Gastrocnemius medialis (tissue), 4 donors: ENCODE results near the gene APEH.

ENCODE experiments used
- POLR2A ChIP-seq, 2 donors: fragments of 450-650 bp; IDR thresholded peaks; one replicate each; pipeline ENCODE4 v1.6.1; 2017; ENCODE audit warnings: antibody characterized with exemption in 2 of 2, mild to moderate bottlenecking in 2 of 2, moderate library complexity in 2 of 2
- TF ChIP-seq, protein P1 (sequence below), 5 experiments: fragments of 450-650 bp in 3 of 5; fragments of 200-600 bp in 2 of 5; sonication (generic) in 2 of 5; IDR thresholded peaks in 4 of 5; conservative IDR thresholded peaks in 1 of 5; 1 replicate in 4 of 5; 2 replicates in 1 of 5; pipeline ENCODE4 v1.5.1; 2016 to 2019; ENCODE audit warnings: antibody characterized with exemption in 5 of 5, mild to moderate bottlenecking in 3 of 5, moderate library complexity in 3 of 5

DNA sequence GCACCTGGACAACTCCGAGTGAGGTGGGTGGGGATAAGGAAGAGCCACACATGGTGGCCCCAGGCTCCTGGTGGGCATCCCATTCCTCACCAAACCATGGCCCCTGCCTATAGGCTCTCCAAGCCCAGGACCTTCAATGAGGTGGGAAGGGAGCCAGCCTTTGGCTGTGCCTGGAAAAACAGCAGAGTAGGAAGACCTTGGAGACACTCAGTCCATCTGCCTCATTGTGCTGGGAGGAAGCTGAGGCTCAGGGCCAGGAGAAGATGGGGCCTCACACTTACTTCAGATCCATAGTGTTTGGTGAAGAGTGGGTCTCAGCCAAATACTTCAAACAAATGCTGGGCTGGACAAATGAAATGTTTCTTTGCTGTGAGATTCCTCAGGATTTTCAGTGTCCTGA lies 47.4 kb upstream of the APEH start:
- TF ChIP-seq, protein P1, sequence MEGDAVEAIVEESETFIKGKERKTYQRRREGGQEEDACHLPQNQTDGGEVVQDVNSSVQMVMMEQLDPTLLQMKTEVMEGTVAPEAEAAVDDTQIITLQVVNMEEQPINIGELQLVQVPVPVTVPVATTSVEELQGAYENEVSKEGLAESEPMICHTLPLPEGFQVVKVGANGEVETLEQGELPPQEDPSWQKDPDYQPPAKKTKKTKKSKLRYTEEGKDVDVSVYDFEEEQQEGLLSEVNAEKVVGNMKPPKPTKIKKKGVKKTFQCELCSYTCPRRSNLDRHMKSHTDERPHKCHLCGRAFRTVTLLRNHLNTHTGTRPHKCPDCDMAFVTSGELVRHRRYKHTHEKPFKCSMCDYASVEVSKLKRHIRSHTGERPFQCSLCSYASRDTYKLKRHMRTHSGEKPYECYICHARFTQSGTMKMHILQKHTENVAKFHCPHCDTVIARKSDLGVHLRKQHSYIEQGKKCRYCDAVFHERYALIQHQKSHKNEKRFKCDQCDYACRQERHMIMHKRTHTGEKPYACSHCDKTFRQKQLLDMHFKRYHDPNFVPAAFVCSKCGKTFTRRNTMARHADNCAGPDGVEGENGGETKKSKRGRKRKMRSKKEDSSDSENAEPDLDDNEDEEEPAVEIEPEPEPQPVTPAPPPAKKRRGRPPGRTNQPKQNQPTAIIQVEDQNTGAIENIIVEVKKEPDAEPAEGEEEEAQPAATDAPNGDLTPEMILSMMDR (IDR thresholded peaks at IDR 0.05 in 4 of 5, conservative IDR thresholded peaks at IDR 0.05 in 1 of 5): no peak
- no peak for TF ChIP-seq POLR2A (IDR thresholded peaks at IDR 0.05)
